Adrenal gland (tissue), 5 donors: ENCODE measurements around the gene RAB25.

Experiments
- CTCF ChIP-seq, 6 experiments: fragments of 450-650 bp in 4 of 6; fragments of 200-600 bp in 2 of 6; sonication (generic) in 1 of 6; IDR thresholded peaks; 1 replicate in 5 of 6; 2 replicates in 1 of 6; pipeline versions ENCODE4 v1.5.1 to v1.8.0; 2016 to 2021; ENCODE audit warnings: antibody characterized with exemption in 6 of 6, mild to moderate bottlenecking in 2 of 6, moderate library complexity in 1 of 6
- POLR2A ChIP-seq, 2 donors: fragments of 450-650 bp; IDR thresholded peaks; one replicate each; pipeline ENCODE4 v1.6.1; 2017; ENCODE audit warnings: antibody characterized with exemption in 2 of 2, mild to moderate bottlenecking in 2 of 2, moderate library complexity in 1 of 2
- donor health status: DM: no; HTN: no; CAD: no.

- TF ChIP-seq CTCF (IDR thresholded peaks at IDR 0.05) (no peak), POLR2A (IDR thresholded peaks at IDR 0.05) (no peak)
Observed at GRCh38 chr1:156089704-156090103, 28.7 kb downstream of the RAB25 start.
